H1 (cell line): ENCODE data around the gene ZNF441. TPM values are rescaled to one million over a fixed set of nuclear protein-coding genes. Genes with fewer than 3 reads are reported as not detected.

Experiments
- BCL11A ChIP-seq, 2 experiments: IDR thresholded peaks; one replicate each; pipeline ENCODE4 v1.6.1; 2011; ENCODE audit warnings: low read depth in 2 of 2, low read length in 2 of 2, mild to moderate bottlenecking in 2 of 2
- CHD2 ChIP-seq: IDR thresholded peaks from 2 replicates; pipeline ENCODE4 v1.6.1; 2012; ENCODE audit warnings: low read length, improper control_type of control experiment
- HDAC6 ChIP-seq: IDR thresholded peaks from one replicate; pipeline ENCODE4 v1.7.1; 2012; ENCODE audit warnings: low read depth, mild to moderate bottlenecking, inconsistent platforms, low read length, moderate library complexity
- NANOG ChIP-seq: IDR thresholded peaks from 2 replicates; pipeline ENCODE4 v1.6.1; 2011; ENCODE audit warnings: low read length, low read depth, mild to moderate bottlenecking, inconsistent platforms; ENCODE audit not compliant: insufficient read depth, poor library complexity, severe bottlenecking
- RAD21 ChIP-seq, 2 experiments: IDR thresholded peaks in 1 of 2; conservative IDR thresholded peaks in 1 of 2; 2 replicates each; pipeline ENCODE4 v1.6.1; 2011; ENCODE audit warnings: low read depth in 2 of 2, low read length in 2 of 2, improper control_type of control experiment in 1 of 2, inconsistent platforms in 1 of 2, mild to moderate bottlenecking in 1 of 2, moderate library complexity in 1 of 2
- SIX5 ChIP-seq: IDR thresholded peaks from 2 replicates; pipeline ENCODE4 v1.6.1; 2011; ENCODE audit warnings: mild to moderate bottlenecking, low read depth, low read length
- SP4 ChIP-seq: IDR thresholded peaks from 2 replicates; pipeline ENCODE4 v1.6.1; 2012; ENCODE audit warnings: low read length, inconsistent platforms
- TBP ChIP-seq: IDR thresholded peaks from 2 replicates; pipeline ENCODE4 v1.6.1; 2011; ENCODE audit warnings: low read depth, low read length, improper control_type of control experiment
- polyA plus RNA-seq, 7 experiments: library from polyadenylated mRNA; depleted of rRNA in 3 of 7; stranded (reverse) in 5 of 7; unstranded in 2 of 7; fragments of >200 nt in 5 of 7; fragments of 200-250 nt in 2 of 7; gene quantifications; 1 replicate in 5 of 7; 2 replicates in 1 of 7; 4 replicates in 1 of 7; pipeline versions ENCODE4 v1.2.1 to v1.2.3, GENCODE V29; 2011 to 2013; ENCODE audit warnings: missing spikeins in 2 of 7, mixed read lengths in 2 of 7
- total RNA-seq: library from RNA; stranded (reverse); fragmentation: NEBNext Ultra II Directional; extraction: Animal tissue kit (Norgen Biotek cat#: 25700); gene quantifications from 2 replicates; pipeline ENCODE4 v1.2.1, GENCODE V29; 2021

Gene ZNF441
- total and polyA plus RNA-seq, 2 of the 8 experiments (the other 6 are each of a cell fraction or from before 2014, with no cell fraction given), result 0.09 to 0.48 TPM

- TF ChIP-seq HDAC6 (no peak), SP4 (no peak), RAD21 (IDR thresholded peaks at IDR 0.05 in 1 of 2, conservative IDR thresholded peaks at IDR 0.05 in 1 of 2; ENCODE audit: low read depth in 2 of 2, low read length in 2 of 2) (no peak), BCL11A (IDR thresholded peaks at IDR 0.05; ENCODE audit: low read depth in 2 of 2, low read length in 2 of 2) (no peak), NANOG (no peak), TBP (no peak), CHD2 (no peak), SIX5 (no peak)
Measured at GRCh38 chr19:11769995-11770394, 3.2 kb downstream of the ZNF441 start (continued).
